ENCODE results near the gene SMARCA4.
"Not testable (repeated sequence)": the region's sequence is repeated elsewhere in the genome, so short reads cannot be mapped to it uniquely, and the experiment has no call there.

SMARCA4 gene

GRCh38 chr19:10976131-10976892 lies 15.5 kb downstream of the SMARCA4 start:
- DNase-seq (ENCODE audit: low read depth in 4 of 4, low spot score in 1 of 4) = no peak

DNA sequence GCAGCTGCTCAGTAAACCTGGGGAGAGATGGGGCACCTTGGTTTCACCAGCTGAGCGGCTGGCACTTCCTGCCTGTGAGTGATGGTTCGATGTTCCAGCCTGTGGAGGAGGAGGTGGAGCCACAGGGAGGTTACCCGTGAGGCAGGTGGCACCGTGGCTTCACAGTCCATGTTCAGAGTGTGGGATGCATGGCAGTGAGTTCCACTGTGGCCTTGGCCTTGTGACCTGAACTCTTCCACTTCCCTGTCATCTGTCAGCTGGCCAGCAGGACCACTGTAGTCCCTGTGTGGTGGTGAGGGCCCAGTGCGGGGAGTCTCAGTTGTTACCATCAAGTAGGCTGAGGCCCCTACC lies 16.9 kb downstream of the SMARCA4 start:
- no peak for DNase-seq (ENCODE audit: low read depth in 4 of 4, low spot score in 1 of 4)

- no peak for DNase-seq (ENCODE audit: low read depth in 4 of 4, low spot score in 1 of 4)
Measured at GRCh38 chr19:10979951-10980381, 19.1 kb downstream of the SMARCA4 start.

DNA sequence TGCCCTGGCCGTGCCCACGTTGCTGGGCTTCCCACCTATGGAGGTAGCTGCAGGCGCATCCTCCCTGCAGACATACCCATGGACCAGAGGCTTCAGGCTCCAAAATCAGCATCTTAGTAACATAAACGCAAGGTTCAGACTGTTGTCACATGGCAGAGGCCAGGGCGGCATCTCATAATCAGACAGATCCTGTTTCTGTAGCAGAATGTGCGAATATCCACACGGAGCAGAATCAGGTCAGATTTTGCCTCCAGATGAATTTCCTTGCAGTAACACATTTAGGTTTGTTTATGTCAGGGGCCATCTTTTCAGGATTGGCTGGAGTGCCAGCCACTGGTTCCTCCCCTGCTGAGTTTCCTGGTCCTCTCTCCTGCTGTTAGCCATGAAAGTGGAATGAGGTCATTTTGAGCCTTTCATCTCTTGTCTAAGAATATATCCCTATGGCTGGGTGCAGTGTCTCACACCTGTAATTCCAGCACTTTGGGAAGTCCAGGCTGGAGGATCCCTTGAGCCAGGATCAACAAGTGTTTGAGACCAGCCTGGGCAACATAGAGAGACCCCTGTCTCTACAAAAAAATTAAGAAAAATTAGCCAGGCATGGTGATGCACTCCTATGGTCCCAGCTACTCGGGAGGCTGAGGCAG lies 20.5 kb downstream of the SMARCA4 start:
- no peak for DNase-seq (ENCODE audit: low read depth in 4 of 4, low spot score in 1 of 4)

DNA sequence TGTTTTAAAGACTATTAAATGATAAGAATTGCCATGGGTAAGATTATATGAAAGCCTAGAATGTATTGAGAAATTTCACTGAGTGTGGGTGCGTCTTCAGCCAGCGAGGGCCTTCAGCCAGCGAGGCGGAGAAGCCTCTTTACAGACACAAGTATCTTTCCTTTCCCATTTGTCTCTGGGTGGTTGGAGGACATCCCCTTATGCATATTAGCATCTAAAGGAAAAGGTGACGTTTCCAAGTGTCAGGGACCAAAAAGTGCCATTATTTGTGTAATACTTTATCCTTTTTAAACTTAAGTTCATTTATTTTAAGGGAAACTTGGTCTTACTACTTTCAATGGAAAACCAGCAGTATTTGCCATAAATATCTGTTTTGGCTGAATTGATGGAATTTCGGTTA lies 22.2 kb downstream of the SMARCA4 start:
- no peak for DNase-seq (ENCODE audit: low read depth in 4 of 4, low spot score in 1 of 4)

- no peak for DNase-seq (ENCODE audit: low read depth in 4 of 4, low spot score in 1 of 4)
Measured at GRCh38 chr19:10984166-10984735, 23.4 kb downstream of the SMARCA4 start.

- DNase-seq (ENCODE audit: low read depth in 4 of 4, low spot score in 1 of 4) = no peak
Measured at GRCh38 chr19:10985502-10985901, 24.7 kb downstream of the SMARCA4 start.

- no peak for DNase-seq (ENCODE audit: low read depth in 4 of 4, low spot score in 1 of 4)
Measured at GRCh38 chr19:10986301-10987127, 25.7 kb downstream of the SMARCA4 start.

DNA sequence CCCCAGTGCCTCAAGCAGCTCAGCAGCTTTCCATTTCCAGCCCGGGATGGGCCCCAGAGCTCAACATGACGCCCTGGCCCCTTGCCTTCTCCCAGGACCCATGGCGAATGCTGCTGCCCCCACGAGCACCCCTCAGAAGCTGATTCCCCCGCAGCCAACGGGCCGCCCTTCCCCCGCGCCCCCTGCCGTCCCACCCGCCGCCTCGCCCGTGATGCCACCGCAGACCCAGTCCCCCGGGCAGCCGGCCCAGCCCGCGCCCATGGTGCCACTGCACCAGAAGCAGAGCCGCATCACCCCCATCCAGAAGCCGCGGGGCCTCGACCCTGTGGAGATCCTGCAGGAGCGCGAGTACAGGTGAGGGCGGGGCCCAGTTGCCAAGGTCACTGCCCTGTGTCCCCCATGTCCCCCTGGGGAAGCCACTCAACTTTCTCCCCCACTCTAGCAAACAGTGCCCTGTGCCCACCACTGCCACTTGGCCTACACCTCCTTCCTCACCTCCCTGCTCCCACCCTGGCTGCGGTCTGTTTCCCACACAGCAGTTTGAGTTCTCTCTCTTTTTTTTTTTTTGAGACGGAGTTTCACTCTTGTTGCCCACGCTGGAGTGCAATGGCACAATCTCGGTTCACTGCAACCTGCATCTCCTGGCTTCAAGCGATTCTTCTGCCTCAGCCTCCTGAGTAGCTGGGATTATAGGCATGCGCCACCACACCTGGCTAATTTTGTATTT lies 26.9 kb downstream of the SMARCA4 start:
- DNase-seq (ENCODE audit: low read depth in 4 of 4, low spot score in 1 of 4) = no peak

GRCh38 chr19:10988380-10988779 lies 27.6 kb downstream of the SMARCA4 start:
- DNase-seq (ENCODE audit: low read depth in 4 of 4, low spot score in 1 of 4) = no peak

- DNase-seq (ENCODE audit: low read depth in 4 of 4, low spot score in 1 of 4) = no peak
Measured at GRCh38 chr19:10988921-10989320, 28.1 kb downstream of the SMARCA4 start.

GRCh38 chr19:10991076-10991475 lies 30.2 kb downstream of the SMARCA4 start:
- no peak for DNase-seq (ENCODE audit: low read depth in 4 of 4, low spot score in 1 of 4)

GRCh38 chr19:10991521-10992081 lies 30.8 kb downstream of the SMARCA4 start:
- no peak for DNase-seq (ENCODE audit: low read depth in 4 of 4, low spot score in 1 of 4)

DNA sequence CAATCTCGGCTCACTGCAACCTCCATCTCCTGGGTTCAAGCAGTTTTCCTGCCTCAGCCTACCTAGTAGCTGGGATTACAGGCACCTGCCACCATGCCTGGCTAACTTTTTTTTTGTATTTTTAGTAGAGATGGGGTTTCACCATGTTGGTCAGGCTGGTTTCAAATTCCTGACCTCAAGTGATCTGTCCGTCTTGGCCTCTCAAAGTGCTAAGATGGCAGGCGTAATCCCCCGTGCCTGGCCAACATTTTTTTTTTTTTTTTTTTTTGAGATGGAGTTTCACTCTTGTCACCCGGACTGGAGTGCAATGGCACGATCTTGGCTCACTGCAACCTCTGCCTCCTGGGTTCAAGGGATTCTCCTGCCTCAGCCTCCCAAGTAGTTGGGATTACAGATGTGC lies 31.3 kb downstream of the SMARCA4 start:
- DNase-seq (ENCODE audit: low read depth in 4 of 4, low spot score in 1 of 4) = not testable (repeated sequence)

GRCh38 chr19:10995926-10996600 lies 35.2 kb downstream of the SMARCA4 start:
- DNase-seq (ENCODE audit: low read depth in 4 of 4, low spot score in 1 of 4) = no peak

- no peak for DNase-seq (ENCODE audit: low read depth in 4 of 4, low spot score in 1 of 4)
Measured at GRCh38 chr19:10998045-10998533, 37.3 kb downstream of the SMARCA4 start.

GRCh38 chr19:10998666-10999065 lies 37.8 kb downstream of the SMARCA4 start:
- no peak for DNase-seq (ENCODE audit: low read depth in 4 of 4, low spot score in 1 of 4)

- no peak for DNase-seq (ENCODE audit: low read depth in 4 of 4, low spot score in 1 of 4)
Measured at GRCh38 chr19:11005521-11005920, 44.7 kb downstream of the SMARCA4 start.

DNA sequence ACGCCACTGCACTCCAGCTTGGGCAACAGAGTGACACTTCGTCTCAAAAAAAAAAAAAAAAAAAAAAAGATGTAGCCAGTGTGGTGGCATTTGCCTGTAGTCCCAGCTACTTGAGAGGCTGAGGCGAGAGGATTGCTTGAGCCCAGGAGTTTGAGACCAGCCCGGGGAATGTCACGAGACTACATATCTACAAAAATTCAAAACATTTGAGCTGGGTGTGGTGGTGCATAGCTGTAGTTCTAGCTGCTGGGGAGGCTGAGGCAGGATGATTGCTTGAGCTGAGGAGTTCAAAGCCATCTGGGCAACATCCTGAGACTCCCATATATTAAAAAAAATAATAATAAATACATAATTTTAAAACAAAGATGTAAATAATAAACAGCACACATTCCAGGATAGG lies 46.6 kb downstream of the SMARCA4 start:
- no peak for DNase-seq (ENCODE audit: low read depth in 4 of 4, low spot score in 1 of 4)

DNA sequence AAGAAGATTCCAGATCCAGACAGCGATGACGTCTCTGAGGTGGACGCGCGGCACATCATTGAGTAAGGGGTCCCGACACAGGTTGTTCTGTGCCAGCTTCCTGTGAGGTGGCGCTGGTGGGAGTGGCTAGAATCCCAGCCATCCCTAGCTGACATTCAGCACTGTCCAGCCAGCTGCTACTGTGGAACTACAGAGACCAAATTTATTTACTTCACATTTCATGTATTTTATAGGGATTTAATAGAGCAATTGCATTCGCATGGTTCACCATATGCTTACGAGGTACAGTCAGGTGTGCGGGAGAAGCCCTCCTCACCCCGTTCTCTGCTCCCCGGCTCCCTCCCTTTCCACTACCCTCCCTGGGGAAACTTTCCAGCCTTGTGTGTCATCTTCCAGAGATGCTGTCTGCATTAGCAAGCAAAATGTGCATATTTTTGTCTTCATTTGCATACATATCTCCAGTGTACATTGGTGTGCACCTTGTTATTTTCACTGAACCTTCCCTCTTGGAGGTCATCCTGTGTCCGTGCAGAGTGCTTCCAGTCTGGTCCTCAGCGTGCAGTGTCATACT lies 47.2 kb downstream of the SMARCA4 start:
- no peak for DNase-seq (ENCODE audit: low read depth in 4 of 4, low spot score in 1 of 4)
